Epithelial cell of esophagus (primary cell): Measurements from ENCODE around the gene KLC3.

Experiments
- DNase-seq: peaks from one replicate; pipeline ENCODE4 v3.0.0; 2010; ENCODE audit warnings: low read depth
- H3K4me3 ChIP-seq: 2 replicates; pipeline ENCODE4 v1.5.1; 2011; ENCODE audit warnings: mild to moderate bottlenecking, low read length, control low read depth
- TF ChIP-seq, protein P1 (sequence below): IDR thresholded peaks from 2 replicates; pipeline ENCODE4 v1.5.1; 2011; ENCODE audit warnings: low read depth, mild to moderate bottlenecking, low read length, control low read depth, inconsistent platforms; ENCODE audit not compliant: insufficient read depth; ENCODE audit errors: missing control alignments

The KLC3 gene

GRCh38 chr19:45297674-45298073 is 42.9 kb upstream of the KLC3 start:
- TF ChIP-seq, protein P1, sequence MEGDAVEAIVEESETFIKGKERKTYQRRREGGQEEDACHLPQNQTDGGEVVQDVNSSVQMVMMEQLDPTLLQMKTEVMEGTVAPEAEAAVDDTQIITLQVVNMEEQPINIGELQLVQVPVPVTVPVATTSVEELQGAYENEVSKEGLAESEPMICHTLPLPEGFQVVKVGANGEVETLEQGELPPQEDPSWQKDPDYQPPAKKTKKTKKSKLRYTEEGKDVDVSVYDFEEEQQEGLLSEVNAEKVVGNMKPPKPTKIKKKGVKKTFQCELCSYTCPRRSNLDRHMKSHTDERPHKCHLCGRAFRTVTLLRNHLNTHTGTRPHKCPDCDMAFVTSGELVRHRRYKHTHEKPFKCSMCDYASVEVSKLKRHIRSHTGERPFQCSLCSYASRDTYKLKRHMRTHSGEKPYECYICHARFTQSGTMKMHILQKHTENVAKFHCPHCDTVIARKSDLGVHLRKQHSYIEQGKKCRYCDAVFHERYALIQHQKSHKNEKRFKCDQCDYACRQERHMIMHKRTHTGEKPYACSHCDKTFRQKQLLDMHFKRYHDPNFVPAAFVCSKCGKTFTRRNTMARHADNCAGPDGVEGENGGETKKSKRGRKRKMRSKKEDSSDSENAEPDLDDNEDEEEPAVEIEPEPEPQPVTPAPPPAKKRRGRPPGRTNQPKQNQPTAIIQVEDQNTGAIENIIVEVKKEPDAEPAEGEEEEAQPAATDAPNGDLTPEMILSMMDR, result no peak
- DNase-seq, result no peak

GRCh38 chr19:45298264-45298663 is 42.3 kb upstream of the KLC3 start:
- no peak for DNase-seq
- TF ChIP-seq, protein P1, result no peak
- H3K4me3 ChIP-seq, result no peak overlapping the region

More at GRCh38 chr19:45297674-45298073, 42.9 kb upstream of the KLC3 start:
- no peak overlapping the region for H3K4me3 ChIP-seq

DNA sequence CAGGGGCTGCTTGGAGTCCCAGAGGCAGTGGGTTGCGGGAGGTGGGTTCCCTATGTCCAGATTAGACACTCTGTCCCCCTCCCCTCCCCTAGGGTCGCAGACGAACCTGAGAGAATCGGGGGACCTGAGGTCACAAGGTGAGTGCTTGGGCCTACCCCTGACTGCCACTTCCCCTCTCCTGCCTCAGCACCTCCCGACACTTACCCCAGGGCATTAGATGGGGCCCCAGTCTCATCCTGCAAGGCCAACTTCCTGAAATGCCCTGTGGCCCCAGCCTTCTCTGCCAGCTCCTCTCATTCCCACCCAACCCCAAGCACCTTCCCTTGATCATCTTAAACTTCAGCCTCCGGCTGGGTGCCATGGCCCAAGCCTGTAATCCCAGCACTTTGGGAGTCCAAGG is 40.8 kb upstream of the KLC3 start:
- H3K4me3 ChIP-seq, result no peak overlapping the region
- TF ChIP-seq, protein P1, result no peak
- no peak for DNase-seq

DNA sequence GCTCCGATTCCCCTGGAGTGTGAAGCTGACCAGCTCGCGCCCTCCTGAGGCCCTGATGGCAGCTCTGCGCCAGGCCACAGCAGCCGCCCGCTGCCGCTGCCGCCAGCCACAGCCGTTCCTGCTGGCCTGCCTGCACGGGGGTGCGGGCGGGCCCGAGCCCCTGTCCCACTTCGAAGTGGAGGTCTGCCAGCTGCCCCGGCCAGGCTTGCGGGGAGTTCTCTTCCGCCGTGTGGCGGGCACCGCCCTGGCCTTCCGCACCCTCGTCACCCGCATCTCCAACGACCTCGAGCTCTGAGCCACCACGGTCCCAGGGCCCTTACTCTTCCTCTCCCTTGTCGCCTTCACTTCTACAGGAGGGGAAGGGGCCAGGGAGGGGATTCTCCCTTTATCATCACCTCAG is 38.1 kb upstream of the KLC3 start:
- TF ChIP-seq, protein P1, result no peak
- H3K4me3 ChIP-seq, result no peak overlapping the region
- DNase-seq, result no peak

DNA sequence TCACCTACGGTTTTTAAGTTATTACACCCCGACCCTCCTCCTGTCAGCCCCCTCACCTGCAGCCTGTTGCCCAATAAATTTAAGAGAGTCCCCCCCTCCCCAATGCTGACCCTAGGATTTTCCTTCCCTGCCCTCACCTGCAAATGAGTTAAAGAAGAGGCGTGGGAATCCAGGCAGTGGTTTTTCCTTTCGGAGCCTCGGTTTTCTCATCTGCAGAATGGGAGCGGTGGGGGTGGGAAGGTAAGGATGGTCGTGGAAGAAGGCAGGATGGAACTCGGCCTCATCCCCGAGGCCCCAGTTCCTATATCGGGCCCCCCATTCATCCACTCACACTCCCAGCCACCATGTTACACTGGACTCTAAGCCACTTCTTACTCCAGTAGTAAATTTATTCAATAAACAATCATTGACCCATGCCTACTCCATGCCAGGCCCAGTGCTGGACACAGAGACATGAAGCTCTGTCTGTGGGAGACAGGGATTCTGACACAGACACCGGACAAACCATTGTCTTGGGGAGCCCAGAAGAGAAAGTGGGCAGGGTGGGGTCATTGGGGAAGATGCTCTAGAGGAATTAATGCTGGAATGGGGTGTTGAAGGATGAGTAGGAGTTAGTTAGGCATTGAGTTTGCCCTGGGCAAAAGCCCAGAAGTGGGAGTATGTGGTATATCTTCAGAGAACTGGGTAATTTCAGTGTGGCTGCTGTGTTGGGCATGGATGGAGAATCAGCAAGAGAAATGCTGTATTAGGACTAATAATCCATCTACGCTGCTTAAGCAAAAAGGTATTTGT is 37.1 kb upstream of the KLC3 start:
- TF ChIP-seq, protein P1, result no peak
- H3K4me3 ChIP-seq, result no peak overlapping the region
- DNase-seq, result no peak

DNA sequence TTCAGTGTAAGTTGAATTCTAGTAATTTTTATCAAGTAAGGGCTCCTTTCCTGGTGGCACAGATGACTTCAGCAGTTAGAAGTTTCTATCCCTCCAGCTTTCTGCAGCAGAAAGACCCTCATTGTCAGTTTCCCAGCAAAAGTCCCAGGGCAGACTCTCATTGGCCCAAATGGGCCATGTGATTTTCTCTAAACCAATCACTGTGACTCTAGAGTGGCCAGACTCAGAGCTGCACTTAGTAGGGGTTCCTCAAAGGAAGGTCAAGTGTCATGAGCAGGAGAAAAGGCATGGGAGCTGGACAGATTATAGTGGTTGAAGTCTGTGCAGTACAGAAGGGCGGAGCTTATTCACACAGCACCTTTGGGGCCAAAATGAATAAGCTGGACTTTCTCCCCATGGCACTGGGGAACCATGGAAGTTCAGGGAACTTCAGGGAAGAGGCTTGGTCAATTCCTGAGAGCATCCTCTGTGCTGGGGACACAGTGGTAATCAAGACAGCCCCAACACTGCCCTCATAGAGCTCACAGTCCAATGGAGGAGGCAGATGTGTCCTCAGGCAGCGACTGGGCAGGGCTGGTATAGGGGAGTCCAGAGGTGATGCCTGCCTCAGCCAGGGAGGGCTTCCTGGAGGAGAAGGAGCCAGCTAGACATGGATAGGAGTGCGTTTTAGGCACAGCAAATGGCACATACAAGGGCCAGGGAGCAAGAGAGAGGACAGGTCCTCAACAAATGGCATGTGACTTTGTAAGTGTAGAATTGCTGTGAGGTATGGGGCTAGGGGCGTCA is 36.2 kb upstream of the KLC3 start:
- TF ChIP-seq, protein P1, result no peak
- no peak for DNase-seq

More for the DNA sequence above, 36.2 kb upstream of the KLC3 start:
- H3K4me3 ChIP-seq, result no peak overlapping the region
